ENCODE measurements around the gene NFKBIE. TPM values are rescaled to one million over a fixed set of nuclear protein-coding genes. Genes with fewer than 3 reads are reported as not detected.

Gene NFKBIE
- total and polyA plus RNA-seq, 2 of the 13 experiments (the other 11 are each of a cell fraction or from before 2014, with no cell fraction given) = 6.7 to 14.5 TPM

- Histone ChIP-seq H3K4me2 (ENCODE audit: low read depth, low read length) (peak overlapping the region; percentile 92), H3K9me3 (ENCODE audit: low read length) (no peaks in the 10 kb centered on the region), H4K20me1 (ENCODE audit: insufficient read depth, low read length) (no peaks in the 10 kb centered on the region), H3K36me3 (replicated peaks in 1 of 2; ENCODE audit: control insufficient read depth in 1 of 2, insufficient read depth in 2 of 2, low read length in 2 of 2) (peaks cover 2 to 30% of the 10 kb centered on the region in 2 experiments), H3K4me1 (ENCODE audit: insufficient read depth, low read length) (peaks cover 35% of the 10 kb centered on the region), H3K27me3 (ENCODE audit: control insufficient read depth in 1 of 2, insufficient read depth in 2 of 2, low read length in 2 of 2) (no peaks in the 10 kb centered on the region; a peak in 1 of 5 replicates), H3K79me2 (ENCODE audit: insufficient read depth, low read length) (peaks cover 18% of the 10 kb centered on the region), H3K27ac (ENCODE audit: extremely low read length, insufficient read depth, low read length) (peak overlapping the region; percentile 1), H2AFZ (ENCODE audit: low read length) (no peak overlapping the region), H3K9ac (ENCODE audit: insufficient read depth, low read depth, low read length) (peak overlapping the region; percentile 84; the same call in 1 of the 2 replicates), H3K4me3 (replicated peaks in 1 of 3; ENCODE audit: insufficient read depth in 1 of 3, low read depth in 2 of 3, low read length in 3 of 3) (peak overlapping the region; percentile 64 to 95 (median 76))
- intact Hi-C loops (cut with micrococcal nuclease; ENCODE audit: unreplicated experiment) = no loop called here
- ATAC-seq (no peak), FAIRE-seq (no peak), DNase-seq (ENCODE audit: low spot score) (no peak)
- no TSS peak for BruUV-seq (replicated peaks)
- WGBS (ENCODE audit: low lambda C conversion rate) = 83% methylated on average over 7 of the region's 7 CpGs
- in situ Hi-C loops (cut with HindIII; ENCODE audit: extremely low pct_ligation_motif_present, low pct_unique_long_range_greater_than_20kb) = no loop called here
- ChIA-PET POLR2A (interaction anchor here (1.3 to 2.2 kb wide), 3 partner anchors 15 to 18 kb away, joined by 5 to 8 read pairs (median 6); partner anchors contain the start of gene HSP90AB1), CTCF (ENCODE audit: low intra/inter-chr PET ratio, low total read pairs) (no interaction called here)
- TF ChIP-seq HNF1B (CRISPR knock-in tag; IDR thresholded peaks at IDR 0.05) (peak; percentile 31; the same call in 1 of the 2 replicates), ZNF34 (CRISPR knock-in tag; IDR thresholded peaks at IDR 0.05; ENCODE audit: borderline replicate concordance) (no peak), ZNF333 (CRISPR knock-in tag; IDR thresholded peaks at IDR 0.05; ENCODE audit: borderline replicate concordance) (0 out of 2 replicates have a peak, but pooled peaks have one; percentile 16), FOXP4 (CRISPR knock-in tag; IDR thresholded peaks at IDR 0.05) (no peak), ZNF781 (CRISPR knock-in tag; IDR thresholded peaks at IDR 0.05; ENCODE audit: borderline replicate concordance, not compliant biosample characterization) (no peak), NFIB (CRISPR knock-in tag; IDR thresholded peaks at IDR 0.05; ENCODE audit: borderline replicate concordance) (no peak), ZNF274 (CRISPR knock-in tag; IDR thresholded peaks at IDR 0.05) (peak; percentile 84; the same call in 1 of the 2 replicates), ZNF225 (CRISPR knock-in tag; IDR thresholded peaks at IDR 0.05) (peak; percentile 20; the same call in 1 of the 2 replicates), MEF2D (CRISPR knock-in tag; IDR thresholded peaks at IDR 0.05) (0 out of 2 replicates have a peak, but pooled peaks have one; percentile 27), ZNF574 (CRISPR knock-in tag; IDR thresholded peaks at IDR 0.05) (0 out of 2 replicates have a peak, but pooled peaks have one; percentile 3), HNRNPUL1 (IDR thresholded peaks at IDR 0.05; ENCODE audit: low read depth, low read length) (no peak)
Measured at GRCh38 chr6:44262467-44263353, 2.6 kb downstream of the NFKBIE start.

Data from HepG2 (cell line).